NCI-H748 (cell line): ENCODE results near the gene TRAK1.
A peak's percentile ranks its signal among the peaks of the same experiment; 100 is the strongest.
"Not testable (repeated sequence)": the region's sequence is repeated elsewhere in the genome, so short reads cannot be mapped to it uniquely, and the experiment has no call there.

Experiments used
- DNase-seq: peaks from one replicate; lab custom pipeline; 2025; ENCODE audit not compliant: unreplicated experiment; lab: John Stamatoyannopoulos, UW

The TRAK1 gene

GRCh38 chr3:42090973-42091731 is at the start of gene TRAK1:
TSS of gene TRAK1 (plus strand) at chr3:42091357. CDS start at chr3:42091470, 113 bp downstream.
- no peak for DNase-seq

GRCh38 chr3:42042747-42043098 is 48.4 kb upstream of the TRAK1 start:
- DNase-seq = peak; percentile 29

- peak; percentile 91 for DNase-seq
Measured at GRCh38 chr3:42043099-42043813, 47.9 kb upstream of the TRAK1 start.

GRCh38 chr3:42045708-42046243 is 45.4 kb upstream of the TRAK1 start:
- peak; percentile 35 for DNase-seq

- DNase-seq = not testable (repeated sequence)
Measured at GRCh38 chr3:42048526-42048925, 42.6 kb upstream of the TRAK1 start.

GRCh38 chr3:42050126-42050525 is 41.0 kb upstream of the TRAK1 start:
- DNase-seq = no peak

- no peak for DNase-seq
Measured at GRCh38 chr3:42051384-42052131, 39.6 kb upstream of the TRAK1 start.

- DNase-seq = no peak
Measured at GRCh38 chr3:42052132-42052483, 39.0 kb upstream of the TRAK1 start.

- peak; percentile 40 for DNase-seq
Measured at GRCh38 chr3:42052484-42053351, 38.4 kb upstream of the TRAK1 start.

- no peak for DNase-seq
Measured at GRCh38 chr3:42053476-42053875, 37.7 kb upstream of the TRAK1 start.

GRCh38 chr3:42055291-42055690 is 35.9 kb upstream of the TRAK1 start:
- DNase-seq = no peak

GRCh38 chr3:42056840-42057239 is 34.3 kb upstream of the TRAK1 start:
- DNase-seq = peak; percentile 41

- DNase-seq = no peak
Measured at GRCh38 chr3:42057561-42058211, 33.5 kb upstream of the TRAK1 start.

GRCh38 chr3:42061025-42061712 is 30.0 kb upstream of the TRAK1 start:
- no peak for DNase-seq

- peak; percentile 63 for DNase-seq
Measured at GRCh38 chr3:42061713-42062380, 29.3 kb upstream of the TRAK1 start.

- DNase-seq = no peak
Measured at GRCh38 chr3:42062464-42062863, 28.7 kb upstream of the TRAK1 start.

- no peak for DNase-seq
Measured at GRCh38 chr3:42063888-42064287, 27.3 kb upstream of the TRAK1 start.

- peak; percentile 93 for DNase-seq
Measured at GRCh38 chr3:42066516-42067181, 24.5 kb upstream of the TRAK1 start.
